ENCODE measurements around the gene CHM.

Gene CHM

DNA sequence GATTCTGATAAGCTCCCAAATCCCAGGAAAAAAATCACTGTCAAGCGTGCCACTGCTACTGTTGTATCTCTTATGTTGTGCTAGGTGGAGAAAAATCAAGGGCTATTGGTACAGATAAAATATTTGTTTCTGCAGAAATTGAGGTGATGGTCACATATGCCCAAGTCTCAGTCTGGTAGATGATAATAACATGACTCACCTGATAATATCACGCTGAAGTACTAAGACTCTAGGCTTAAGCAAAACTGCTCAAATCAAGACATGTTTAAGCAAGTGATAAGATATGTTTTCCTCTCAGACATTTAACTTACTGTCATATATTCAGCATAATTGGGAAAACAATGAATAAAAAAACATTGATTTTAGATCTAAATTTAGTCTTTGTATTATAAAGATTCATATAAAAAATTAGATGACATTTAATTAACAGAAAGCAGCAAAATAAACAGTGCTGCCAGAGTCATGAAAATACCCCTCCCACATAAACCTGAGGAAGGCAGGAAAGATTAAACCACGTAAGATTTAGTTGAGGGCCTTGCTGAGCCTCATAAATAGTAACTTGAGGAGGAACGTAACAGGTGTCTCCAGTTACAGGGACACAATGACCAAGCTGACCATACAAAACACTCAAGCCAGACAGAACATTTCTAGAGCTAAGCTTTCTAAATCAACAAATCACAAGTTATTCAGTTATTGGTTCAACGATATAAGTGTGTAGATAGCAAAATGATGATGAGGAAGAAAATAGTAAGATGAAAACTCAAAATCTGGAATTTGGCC, 143.5 kb downstream of the CHM start:
- no peak for DNase-seq

DNA sequence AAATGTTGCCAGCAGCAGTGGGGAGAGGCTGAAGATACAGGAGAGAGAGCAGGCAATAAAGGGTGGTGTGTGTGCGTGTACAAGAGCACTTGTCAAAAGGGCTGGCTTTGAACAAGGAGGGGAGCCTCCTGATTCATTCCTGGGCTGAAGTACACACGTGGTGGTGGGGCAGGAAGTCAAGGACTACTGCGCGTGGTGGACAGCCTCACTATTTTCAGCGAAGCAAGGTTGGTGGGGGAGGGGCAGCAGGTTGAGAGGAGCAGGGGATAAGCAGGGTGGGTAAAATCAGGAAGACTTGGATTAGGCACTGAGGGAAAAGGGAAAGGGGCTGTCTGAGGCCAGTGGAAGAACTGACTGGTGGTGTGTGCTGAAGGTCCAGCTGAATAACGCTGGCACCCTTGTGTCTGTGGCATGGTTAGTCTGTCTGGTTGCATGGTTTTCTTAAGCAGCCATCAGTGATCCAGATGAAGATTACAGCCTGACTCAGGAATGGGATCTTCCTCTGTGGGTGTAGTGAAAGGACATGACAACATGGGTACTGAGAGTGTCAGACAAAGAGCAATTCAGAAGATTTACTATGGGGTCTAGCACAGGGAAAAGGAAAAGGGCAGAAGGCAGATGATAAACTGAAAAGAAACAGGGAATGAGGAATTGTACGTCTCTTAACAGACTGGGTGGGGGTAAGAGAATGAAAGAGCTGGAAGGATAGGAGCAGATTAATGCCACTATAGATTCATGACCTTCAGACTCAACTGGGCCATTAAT, 149.8 kb downstream of the CHM start:
- no peak for DNase-seq

GRCh38 chrX:85882601-85883000, 164.8 kb downstream of the CHM start:
- no peak for DNase-seq

GRCh38 chrX:85870585-85870984, 176.8 kb downstream of the CHM start:
- no peak for DNase-seq

- no peak for DNase-seq
Measured at GRCh38 chrX:85865324-85865723, 182.0 kb downstream of the CHM start.

DNA sequence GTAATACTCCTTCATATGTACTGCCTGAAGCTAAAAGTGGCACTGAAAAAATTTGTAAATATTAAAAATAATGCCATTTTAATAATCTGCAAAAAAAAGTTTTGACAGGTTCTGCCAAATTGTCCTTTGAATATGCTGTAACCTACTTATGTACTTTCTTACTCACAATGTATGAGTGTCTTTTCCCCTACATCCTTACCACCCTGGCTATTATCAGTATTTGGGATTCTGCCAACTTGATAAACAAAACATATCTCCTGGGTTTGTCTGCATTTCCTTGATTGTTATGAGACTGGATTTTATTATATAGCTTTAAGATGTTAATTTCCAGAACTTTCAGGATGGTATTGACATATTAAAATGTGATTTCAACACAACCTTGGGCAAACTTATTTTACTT, 187.9 kb downstream of the CHM start:
- DNase-seq: no peak

DNA sequence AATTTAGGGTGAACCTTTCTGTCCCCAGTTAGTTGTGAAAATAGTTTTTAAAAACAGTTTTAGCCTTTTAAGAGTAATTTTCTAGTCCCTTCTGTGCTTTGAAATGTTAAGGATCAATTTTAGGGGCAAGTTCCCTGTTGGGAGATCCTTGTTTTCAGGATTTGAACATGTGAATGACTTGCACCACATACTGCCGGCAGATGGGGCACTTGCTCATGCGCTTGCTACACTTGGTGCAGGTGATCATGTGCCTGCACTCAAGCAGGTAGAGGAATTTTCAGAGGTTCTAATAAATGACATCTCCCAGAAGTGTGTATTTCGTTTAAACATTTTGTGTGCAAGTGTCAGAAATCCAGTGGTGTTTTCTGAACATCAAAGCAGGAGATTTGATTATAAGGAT, 195.9 kb downstream of the CHM start:
- DNase-seq: peak; percentile 13

GRCh38 chrX:85836868-85837267, 210.5 kb downstream of the CHM start:
- DNase-seq: no peak

GRCh38 chrX:85828771-85829170, 218.6 kb downstream of the CHM start:
- DNase-seq: no peak

DNA sequence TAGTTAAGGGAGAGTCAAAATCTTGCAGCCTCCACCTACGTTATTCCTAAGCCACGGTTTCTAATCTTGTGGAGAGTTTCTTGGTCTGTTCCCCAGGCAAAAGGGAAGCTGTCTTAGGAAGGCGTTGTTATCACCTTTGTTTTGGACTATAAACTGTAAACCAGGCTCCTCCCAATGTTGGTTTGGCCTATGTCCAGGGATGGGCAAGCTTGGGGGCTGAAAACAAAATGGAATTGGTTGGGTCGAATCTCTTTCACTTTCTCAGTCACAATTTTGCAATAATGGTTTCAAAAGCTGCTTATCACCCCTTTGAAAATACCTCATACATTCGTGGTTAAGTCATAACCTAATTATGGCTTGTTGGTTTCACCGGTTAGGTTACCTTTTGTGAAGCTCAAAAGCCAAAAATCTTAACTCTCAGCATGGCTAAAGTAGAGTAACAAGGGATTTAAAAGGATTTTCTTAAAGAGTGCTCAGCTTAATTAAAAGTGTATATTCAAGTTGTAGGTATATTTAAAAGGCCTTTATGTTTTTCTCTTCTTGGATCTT, 232.1 kb downstream of the CHM start:
- no peak for DNase-seq

Data from CD4-positive, alpha-beta T cell treated with Interleukin-6 for 4 hours (primary cell).